Measurements from ENCODE around the gene NUAK2. TPM values are rescaled to one million over a fixed set of nuclear protein-coding genes. Genes with fewer than 3 reads are reported as not detected.

The NUAK2 gene
- total RNA-seq, 1 experiment from 2014 or later = 25.7 TPM

GRCh38 chr1:205346956-205347574, 25.5 kb upstream of the NUAK2 start:
- H3K36me3 Mint-ChIP-seq (ENCODE audit: insufficient read depth, unreplicated experiment) = no peaks in the 10 kb centered on the region
- BruUV-seq (replicated peaks) = no TSS peak
- peaks cover 7% of the 10 kb centered on the region for H3K4me1 Mint-ChIP-seq (ENCODE audit: low read depth, unreplicated experiment)
- no peaks in the 10 kb centered on the region for H3K36me3 ChIP-seq (ENCODE audit: control insufficient read depth, insufficient read depth, low read length)
- no peak overlapping the region for H3K4me3 Mint-ChIP-seq (ENCODE audit: unreplicated experiment)
- peaks cover 16% of the 10 kb centered on the region for H3K27me3 Mint-ChIP-seq (ENCODE audit: insufficient read depth, unreplicated experiment)
- DNase-seq = no peak
- CTCF ChIA-PET = no interaction called here
- H3K27me3 ChIP-seq (replicated peaks; ENCODE audit: control insufficient read depth, insufficient read depth, low read length) = no peaks in the 10 kb centered on the region; the same call in 1 of the 2 replicates
- TF ChIP-seq CTCF (IDR thresholded peaks at IDR 0.05; ENCODE audit: insufficient read depth in 1 of 2, low read depth in 1 of 2, low read length in 1 of 2, severe bottlenecking in 1 of 2, unreplicated experiment in 1 of 2) = no peak
- no peaks in the 10 kb centered on the region for H3K9me3 ChIP-seq
- POLR2A ChIA-PET = no interaction called here
- H3K27ac Mint-ChIP-seq (ENCODE audit: unreplicated experiment) = no peak overlapping the region
- 0 out of 2 replicates have a peak, but pooled peaks cover 5% of the 10 kb centered on the region for H3K4me1 ChIP-seq
- intact Hi-C loops (cut with micrococcal nuclease; ENCODE audit: unreplicated experiment) = no loop called here
- no peak overlapping the region for H3K4me3 ChIP-seq (ENCODE audit: low read depth, low read length)
- H3K9me3 Mint-ChIP-seq (ENCODE audit: unreplicated experiment) = no peaks in the 10 kb centered on the region

GRCh38 chr1:205345761-205346160, 24.2 kb upstream of the NUAK2 start:
- DNase-seq = no peak
- ChIA-PET POLR2A (no interaction called here), CTCF (no interaction called here)
- intact Hi-C loops (cut with micrococcal nuclease; ENCODE audit: unreplicated experiment) = no loop called here
- Mint-ChIP-seq H3K9me3 (ENCODE audit: unreplicated experiment) (no peaks in the 10 kb centered on the region), H3K4me3 (ENCODE audit: unreplicated experiment) (no peak overlapping the region), H3K27ac (ENCODE audit: unreplicated experiment) (no peak overlapping the region), H3K4me1 (ENCODE audit: low read depth, unreplicated experiment) (peaks cover 7% of the 10 kb centered on the region), H3K36me3 (ENCODE audit: insufficient read depth, unreplicated experiment) (no peaks in the 10 kb centered on the region), H3K27me3 (ENCODE audit: insufficient read depth, unreplicated experiment) (peaks cover 16% of the 10 kb centered on the region)
- Histone ChIP-seq H3K4me1 (0 out of 2 replicates have a peak, but pooled peaks cover 5% of the 10 kb centered on the region), H3K9me3 (no peaks in the 10 kb centered on the region), H3K4me3 (ENCODE audit: low read depth, low read length) (no peak overlapping the region), H3K27me3 (replicated peaks; ENCODE audit: control insufficient read depth, insufficient read depth, low read length) (no peaks in the 10 kb centered on the region; the same call in 1 of the 2 replicates), H3K36me3 (ENCODE audit: control insufficient read depth, insufficient read depth, low read length) (no peaks in the 10 kb centered on the region)
- no TSS peak for BruUV-seq (replicated peaks)
- TF ChIP-seq CTCF (IDR thresholded peaks at IDR 0.05; ENCODE audit: insufficient read depth in 1 of 2, low read depth in 1 of 2, low read length in 1 of 2, severe bottlenecking in 1 of 2, unreplicated experiment in 1 of 2) = no peak

- TF ChIP-seq CTCF (IDR thresholded peaks at IDR 0.05; ENCODE audit: insufficient read depth in 1 of 2, low read depth in 1 of 2, low read length in 1 of 2, severe bottlenecking in 1 of 2, unreplicated experiment in 1 of 2) = peak in 1 of 2 experiments; percentile 2
- Histone ChIP-seq H3K36me3 (ENCODE audit: control insufficient read depth, insufficient read depth, low read length) (no peaks in the 10 kb centered on the region), H3K4me3 (ENCODE audit: low read depth, low read length) (peak overlapping the region; percentile 33), H3K27me3 (replicated peaks; ENCODE audit: control insufficient read depth, insufficient read depth, low read length) (no peaks in the 10 kb centered on the region; the same call in 1 of the 2 replicates), H3K9me3 (no peaks in the 10 kb centered on the region), H3K4me1 (0 out of 2 replicates have a peak, but pooled peaks cover 5% of the 10 kb centered on the region)
- peak; percentile 51 to 56 for DNase-seq
- Mint-ChIP-seq H3K27ac (ENCODE audit: unreplicated experiment) (no peak overlapping the region), H3K4me1 (ENCODE audit: low read depth, unreplicated experiment) (peaks cover 7% of the 10 kb centered on the region), H3K27me3 (ENCODE audit: insufficient read depth, unreplicated experiment) (peaks cover 16% of the 10 kb centered on the region), H3K36me3 (ENCODE audit: insufficient read depth, unreplicated experiment) (no peaks in the 10 kb centered on the region), H3K9me3 (ENCODE audit: unreplicated experiment) (no peaks in the 10 kb centered on the region), H3K4me3 (ENCODE audit: unreplicated experiment) (peak overlapping the region; percentile 77)
- no TSS peak for BruUV-seq (replicated peaks)
- POLR2A ChIA-PET = no interaction called here
- intact Hi-C loops (cut with micrococcal nuclease; ENCODE audit: unreplicated experiment) = no loop called here
- CTCF ChIA-PET = interaction anchor here (0.5 kb wide), 1 partner anchor 115 kb away, joined by 4 read pairs; no protein-coding TSS in a partner anchor
Measured at GRCh38 chr1:205344066-205344928, 22.8 kb upstream of the NUAK2 start.
